Stromal cell of bone marrow (primary cell): ENCODE results near the gene VSIG2.

ENCODE experiments used
- DNase-seq: peaks from one replicate; pipeline ENCODE4 v3.0.0-alpha.2; 2012; ENCODE audit warnings: low read depth

The VSIG2 gene

DNA sequence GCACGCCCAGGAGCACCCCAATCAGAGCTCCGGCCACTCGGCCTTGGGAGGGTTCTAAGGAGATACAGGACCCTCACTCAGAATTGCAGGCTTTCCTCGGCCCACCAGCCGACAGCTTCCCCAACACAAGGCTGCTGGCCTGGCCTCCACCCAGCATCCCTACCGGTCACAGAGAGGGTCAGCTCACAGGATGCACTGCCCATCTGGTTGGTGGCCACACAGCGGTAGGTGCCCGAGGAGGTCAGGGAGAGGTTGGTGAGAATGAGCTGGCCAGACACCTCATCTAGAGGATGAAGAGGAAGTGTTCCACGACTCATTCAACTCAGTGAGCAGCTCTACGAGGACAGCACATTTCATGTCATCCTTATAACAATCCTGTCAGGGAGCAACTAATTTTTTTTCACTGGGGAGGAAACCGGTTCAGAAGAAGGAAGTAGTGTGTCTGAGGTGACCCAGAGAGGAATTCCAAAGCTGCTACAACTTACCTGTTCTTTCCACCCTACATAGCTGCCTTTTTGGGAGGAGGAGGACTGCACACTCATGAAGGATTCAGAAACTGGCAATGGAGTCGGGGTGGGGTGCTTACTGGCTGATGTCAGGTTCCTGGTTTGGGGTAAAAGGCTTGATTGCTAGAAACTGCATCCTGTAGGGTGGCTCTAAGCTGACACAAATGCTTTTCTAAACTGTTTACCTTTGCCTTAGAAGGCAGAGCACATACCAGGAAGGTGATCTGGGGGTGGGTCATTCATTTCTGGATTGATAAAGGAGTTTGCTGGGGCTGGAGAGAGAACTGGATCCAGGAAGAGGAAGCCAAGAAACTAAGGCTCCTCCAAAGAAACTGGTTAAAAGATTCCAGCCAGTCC is 3.3 kb downstream of the VSIG2 start:
- no peak for DNase-seq

DNA sequence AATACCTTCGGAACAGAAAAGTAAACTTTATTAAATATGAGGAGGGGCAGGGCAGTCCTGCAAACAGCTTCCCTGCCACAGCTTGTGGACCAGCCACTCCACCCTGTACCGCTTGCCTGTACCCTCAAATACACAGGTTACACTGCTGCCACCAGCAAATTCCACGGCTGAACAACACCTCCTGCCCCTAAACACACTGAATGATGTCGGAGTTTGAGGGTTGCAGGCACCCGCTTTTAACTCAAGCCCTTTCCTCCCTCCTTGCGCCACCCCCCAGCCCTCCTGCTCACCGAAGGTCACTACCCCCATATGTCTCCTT is 4.0 kb downstream of the VSIG2 start:
- no peak for DNase-seq

DNA sequence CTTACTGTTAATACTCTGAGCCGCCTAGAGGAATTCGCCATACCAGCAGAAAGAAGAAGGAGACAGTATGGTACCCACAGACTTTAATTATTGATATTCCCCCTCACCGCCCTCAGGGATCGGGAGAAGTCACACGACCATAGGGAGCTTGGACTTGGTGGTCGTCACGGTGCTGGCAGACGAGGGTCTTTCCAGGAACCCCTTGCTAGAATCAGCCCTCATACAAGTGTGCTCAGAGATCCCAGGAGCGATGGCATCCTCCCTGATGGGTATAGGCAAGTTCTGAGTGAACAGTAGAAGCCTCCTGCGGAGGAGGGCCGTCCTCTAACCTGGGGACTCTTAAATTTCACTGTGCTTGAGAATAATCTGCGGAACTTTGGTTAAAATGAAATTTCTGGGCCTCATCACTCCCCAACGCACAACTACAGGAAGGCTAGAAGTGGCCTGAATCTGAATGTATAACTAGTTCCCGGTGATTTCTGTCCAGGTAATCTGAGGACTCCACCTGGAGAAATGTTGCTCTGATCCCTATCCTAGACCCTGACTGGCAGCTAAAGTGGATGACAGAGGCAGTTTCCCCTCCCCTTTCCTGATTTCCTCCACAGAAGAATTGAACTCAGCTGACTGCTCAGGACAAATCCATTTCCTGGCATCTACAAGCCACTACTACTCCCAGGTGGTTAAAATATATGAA is 4.5 kb downstream of the VSIG2 start:
- DNase-seq = no peak

DNA sequence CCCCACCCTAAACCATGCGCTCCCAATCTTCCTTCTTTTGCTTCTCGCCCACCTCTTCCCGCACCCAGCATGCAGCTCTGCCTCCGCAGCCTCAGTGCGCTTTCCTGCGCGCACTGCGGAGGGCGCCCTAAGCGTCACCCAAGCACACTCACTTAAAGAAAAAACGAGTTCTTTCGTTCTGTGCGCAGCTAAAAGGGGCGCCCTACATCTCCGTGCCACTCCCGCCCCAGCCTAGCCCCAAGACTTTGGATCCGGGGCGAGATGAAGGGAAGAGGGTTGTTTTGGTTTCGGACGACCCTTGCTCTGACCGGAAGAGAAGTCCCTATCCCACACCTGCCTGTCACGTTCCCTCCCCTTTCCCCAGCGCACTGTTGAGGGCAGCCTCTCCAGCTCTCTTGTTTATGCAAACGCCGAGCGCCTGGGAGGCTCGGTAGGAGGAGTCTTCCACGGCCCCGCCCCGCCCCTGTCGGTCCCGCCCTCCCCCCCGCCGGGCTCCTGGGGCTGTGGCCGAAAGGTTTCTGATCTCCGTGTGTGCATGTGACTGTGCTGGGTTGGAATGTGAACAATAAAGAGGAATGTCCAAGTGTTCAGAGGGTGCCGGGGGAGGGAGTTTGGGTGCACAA is 5.3 kb downstream of the VSIG2 start:
- peak; percentile 9 for DNase-seq

DNA sequence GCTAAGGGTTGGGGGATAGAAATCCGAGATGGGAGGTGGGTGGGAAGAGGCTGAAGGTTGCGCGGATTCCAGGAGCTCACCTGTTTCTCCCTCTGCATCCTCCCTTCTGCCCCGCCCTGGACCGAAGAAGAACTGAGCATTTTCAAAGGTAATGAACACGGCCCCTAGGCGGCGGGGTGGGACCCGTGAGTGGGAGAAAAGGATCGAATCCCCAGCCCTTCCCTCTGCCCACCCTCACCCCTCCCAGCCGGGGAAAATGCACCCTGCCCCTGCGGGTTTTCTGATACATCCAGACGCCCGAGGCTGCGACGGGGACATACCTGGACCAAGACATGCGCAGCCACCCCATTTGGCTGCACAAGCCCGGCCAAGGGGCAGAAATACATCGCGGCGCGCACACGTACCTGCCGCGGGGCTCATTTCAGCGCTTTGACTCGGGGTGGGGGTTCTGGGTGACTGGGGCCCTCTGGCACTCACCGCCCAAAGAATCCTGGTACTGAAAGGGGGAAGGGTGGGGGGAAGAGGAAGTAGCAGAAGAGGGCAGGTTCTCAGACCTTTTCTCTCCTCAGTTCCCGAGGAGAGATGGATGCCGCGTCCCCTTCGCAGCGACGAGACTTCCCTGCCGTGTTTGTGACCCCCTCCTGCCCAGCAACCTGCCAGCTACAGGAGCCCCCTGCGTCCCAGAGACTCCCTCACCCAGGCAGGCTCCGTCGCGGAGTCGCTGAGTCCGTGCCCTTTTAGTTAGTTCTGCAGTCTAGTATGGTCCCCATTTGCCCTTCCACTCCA is 6.0 kb downstream of the VSIG2 start:
- DNase-seq = no peak

DNA sequence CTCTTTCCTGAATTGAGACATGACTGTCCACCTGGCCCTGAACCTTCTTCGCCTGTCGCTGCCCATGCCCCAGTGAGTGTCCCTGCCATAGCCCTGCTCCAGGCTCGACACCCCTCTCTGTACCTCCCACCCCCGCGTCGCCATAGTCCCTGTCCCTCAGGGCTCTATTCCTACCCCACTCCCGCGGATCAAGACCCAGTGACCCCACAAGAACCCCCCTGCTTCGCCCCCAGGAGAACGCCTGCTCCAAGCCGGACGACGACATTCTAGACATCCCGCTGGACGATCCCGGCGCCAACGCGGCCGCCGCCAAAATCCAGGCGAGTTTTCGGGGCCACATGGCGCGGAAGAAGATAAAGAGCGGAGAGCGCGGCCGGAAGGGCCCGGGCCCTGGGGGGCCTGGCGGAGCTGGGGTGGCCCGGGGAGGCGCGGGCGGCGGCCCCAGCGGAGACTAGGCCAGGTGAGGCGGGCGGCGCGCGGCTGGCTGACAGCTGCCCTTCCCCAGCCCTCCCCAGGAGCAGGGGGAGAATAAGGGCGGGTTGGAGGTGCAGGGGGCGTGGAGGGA is 6.7 kb downstream of the VSIG2 start:
- no peak for DNase-seq

DNA sequence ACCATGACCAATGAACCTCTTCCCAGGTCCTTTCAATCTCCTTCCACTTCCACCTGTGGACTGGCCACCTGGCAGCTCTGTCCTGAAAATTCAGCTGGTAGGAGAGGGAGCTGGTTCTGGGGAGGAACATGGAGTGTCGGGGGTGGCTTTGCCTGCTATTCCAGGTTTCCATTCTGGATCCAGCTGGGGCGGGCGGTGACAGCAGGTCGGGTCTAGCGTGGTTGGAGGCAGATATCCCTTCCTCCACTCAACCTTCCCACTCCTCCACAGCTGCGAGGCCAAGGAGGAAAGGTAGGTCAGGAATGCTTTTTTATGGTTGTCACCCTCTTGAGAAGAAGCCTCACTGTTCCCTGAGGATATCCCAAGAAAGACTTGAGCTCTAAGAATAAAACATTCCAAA is 9.0 kb downstream of the VSIG2 start:
- DNase-seq = no peak

DNA sequence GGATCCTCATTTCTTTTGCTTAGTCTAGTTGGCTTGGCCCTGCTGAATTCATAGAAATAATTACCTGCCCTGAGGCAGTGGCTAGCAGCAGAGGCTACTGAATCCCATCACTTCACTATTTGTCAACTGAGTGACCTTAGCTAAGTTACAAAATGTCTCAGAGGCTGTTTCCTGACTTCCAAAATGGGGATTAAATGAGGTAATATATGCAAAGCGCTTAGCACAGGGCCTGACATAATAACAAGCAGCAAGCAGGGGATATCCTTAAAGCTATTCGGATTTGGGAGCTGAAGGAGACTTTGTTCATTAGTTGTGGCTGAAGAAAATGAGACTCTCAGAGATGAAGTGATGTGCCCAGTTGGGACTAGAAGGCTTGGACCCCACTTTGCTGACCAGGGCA is 9.5 kb downstream of the VSIG2 start:
- DNase-seq = no peak

DNA sequence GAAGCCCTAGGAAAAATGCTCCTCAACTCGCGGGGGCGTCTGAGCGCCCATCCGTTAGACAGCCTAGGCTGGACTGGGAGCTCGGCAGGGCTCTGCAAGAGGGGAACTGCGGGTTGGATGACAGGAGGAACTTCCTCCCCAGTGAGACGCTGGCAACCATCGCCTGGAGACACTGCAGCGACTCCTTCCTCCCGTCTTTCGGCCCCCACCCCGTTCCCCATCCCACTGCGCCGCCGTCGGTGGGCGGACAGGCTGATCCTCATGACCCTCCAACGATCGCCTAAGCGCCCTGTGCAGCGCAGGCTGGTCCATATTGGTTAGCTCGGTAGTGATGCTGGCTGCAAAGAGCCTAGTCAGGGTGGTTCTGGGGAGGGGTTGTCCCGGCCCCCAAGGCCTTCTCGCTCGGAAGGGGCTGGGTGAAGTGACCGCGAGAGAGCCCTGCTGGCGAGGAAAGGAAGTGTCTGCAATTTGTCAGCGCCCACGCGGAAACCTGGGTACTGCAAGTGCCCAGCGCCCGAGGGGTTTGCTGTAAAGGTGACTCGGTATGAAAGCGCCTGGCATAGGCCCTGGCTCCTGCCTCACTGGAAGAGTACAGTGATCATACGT is 11.7 kb downstream of the VSIG2 start:
- DNase-seq = no peak

DNA sequence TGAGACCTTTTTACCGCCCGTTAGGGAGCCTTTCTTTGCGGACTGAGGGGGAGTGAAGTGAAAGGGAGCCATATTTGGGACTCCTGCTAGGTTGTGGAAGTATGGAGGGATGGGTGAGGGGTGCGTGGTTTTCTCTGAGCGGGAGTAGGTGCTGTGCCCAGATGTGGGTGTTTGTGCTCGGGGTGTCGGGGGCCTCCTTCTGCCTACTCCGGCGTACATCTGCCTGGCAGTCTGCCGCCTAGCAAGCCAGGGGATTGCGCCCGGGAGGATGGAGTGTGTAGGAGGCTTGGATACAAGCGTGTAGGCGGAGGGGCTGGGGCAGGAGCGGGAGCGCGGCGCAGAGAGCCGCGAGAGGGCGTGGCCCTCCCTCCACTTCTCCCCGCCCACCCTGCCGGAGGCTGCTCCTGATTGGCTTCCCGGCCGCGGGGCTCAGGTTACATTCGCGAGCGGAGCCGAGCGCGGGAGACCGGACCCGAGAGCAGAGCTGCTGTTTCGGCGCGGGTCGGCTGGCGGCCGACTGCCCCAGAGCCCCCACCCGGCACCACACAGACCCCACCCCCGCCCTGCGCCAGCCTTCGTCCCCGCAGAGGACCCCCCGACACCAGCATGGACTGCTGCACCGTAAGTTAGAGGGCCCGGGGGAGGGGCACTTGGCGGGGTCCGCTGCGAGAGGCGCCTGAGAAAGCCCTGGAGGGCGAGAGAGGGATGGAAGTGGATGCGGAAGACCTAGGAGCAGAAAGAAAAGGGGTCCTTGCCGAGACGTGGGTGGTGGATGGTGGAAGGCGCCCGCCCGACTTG is 12.4 kb downstream of the VSIG2 start, which contains the start of gene NRGN:
Gene NRGN, plus strand, starts transcription at position 464 of the 798 bp plus-strand sequence. Its CDS starts 143 bp downstream, at position 607.
- peak; percentile 74 for DNase-seq

DNA sequence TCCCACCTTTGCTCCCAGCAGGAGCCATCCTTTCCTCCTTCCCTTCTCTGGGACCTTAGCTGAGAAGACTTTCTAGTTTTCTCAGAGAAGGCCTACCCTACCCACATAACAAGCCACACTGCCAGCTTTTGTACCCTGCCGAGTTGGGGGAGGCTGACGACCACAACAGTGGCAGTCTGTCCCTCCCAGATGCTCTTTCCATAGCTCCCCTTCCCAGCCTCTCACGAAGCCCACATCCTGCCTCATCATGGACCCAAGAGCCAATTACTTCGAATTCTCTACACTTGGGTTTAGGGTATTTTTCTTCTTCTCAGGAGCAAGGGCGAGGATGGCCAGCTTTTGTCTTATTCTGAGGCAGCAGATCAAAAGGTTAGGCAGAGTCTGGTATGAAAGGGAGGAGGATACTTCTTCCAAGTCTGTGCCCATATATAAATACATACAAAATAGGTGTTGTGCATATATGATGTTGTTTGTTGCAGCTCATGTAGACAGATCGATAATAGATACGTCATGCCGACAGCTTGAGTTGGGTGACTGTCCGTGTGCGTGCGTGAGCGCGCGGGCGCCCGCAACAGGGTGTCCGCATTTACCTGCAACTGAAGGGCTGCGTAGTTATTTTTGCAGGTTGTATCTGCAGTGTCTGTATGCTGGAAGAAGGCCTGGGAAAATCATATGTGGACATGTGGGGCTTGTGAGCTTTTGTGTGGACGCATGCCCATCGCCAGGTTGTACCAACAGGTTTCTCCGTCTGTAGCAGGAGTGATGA is 13.2 kb downstream of the VSIG2 start:
- DNase-seq = no peak

DNA sequence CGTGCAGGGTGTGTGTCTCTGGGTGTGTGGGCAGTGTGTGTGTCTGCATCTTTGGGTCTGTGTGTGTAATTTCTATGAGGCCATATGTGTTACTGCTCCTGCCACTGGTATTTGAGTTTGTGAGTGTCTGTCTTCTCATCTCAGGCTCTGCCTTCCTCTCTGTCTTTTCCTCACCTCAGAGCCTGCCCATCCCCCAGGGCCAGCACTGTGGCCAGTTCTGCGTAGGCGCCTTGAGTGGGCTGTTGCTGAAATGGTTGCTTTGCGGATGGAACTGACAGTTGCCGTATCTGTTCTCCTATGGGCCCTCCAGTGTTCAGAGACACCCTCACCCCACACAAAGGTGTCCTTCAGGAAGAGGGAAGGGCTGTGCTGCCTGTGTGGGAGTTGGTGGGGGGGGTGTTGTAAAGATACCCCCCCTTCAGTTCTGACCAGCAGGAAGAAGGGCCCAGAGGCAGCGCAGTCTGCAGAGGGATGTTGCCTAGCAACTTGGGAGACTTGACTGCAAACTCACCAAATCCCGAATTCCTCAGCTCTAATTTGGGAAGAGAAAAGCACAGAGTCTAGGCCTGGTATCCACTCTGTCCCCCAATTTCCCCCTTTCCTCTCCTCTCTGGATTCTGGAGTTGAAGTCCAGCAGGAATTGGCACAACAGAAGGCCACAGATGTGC is 14.3 kb downstream of the VSIG2 start:
- DNase-seq = no peak

DNA sequence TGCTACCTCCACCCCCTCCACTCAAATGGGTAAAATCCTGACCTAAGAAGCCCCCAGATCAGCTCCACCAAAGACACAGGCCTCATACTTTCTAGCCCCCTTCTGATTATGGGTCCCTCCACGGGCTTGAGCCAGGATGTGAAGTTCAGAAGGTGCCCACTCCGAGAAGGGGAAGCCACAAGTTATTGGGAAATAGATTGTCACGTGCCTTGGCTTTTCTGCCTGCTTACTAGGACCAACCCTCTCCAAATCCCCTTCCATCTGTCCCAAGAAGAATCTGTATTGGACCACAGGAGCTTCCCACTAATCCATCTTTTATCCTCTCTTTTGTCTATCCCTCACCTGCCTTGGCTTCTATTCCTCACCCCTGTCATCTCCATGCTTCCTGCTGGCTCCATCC is 15.3 kb downstream of the VSIG2 start:
- no peak for DNase-seq

DNA sequence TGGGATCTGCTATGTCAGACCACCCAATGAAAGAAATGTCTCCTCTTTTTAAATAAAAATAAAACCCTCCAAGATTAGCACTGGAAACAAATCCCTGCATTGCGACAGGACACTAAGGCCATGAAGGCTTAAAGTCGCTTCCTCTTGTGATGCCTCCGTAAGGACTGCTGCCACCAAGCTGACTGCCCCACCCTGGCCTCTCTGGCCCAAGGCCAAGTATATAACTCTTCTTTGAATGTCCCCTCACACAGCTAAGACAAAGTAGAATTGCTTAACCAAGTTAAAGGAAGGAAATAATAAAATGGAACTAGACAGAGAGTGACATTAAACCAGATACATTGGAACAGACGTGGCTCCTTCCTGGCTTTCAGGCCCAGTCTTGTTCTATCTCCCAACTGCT is 19.8 kb downstream of the VSIG2 start:
- no peak for DNase-seq

DNA sequence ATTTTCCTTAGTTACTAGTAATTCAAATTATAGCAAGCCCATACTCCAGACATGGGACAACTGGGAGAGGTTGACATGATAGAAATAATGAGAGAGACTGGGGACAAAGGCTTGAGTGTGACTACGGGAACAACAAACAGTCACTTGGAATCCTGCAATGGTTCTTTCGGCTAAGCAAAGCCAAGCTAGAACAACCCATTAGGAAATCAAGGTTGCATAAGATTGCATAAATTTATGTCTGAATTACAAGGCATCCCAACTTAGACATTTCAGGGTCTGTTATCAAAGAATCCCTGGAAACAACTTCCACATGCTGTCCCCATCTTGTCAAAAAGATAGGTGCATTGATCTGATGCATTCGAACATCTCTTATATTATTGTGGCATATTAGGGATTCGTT is 22.5 kb downstream of the VSIG2 start:
- no peak for DNase-seq

DNA sequence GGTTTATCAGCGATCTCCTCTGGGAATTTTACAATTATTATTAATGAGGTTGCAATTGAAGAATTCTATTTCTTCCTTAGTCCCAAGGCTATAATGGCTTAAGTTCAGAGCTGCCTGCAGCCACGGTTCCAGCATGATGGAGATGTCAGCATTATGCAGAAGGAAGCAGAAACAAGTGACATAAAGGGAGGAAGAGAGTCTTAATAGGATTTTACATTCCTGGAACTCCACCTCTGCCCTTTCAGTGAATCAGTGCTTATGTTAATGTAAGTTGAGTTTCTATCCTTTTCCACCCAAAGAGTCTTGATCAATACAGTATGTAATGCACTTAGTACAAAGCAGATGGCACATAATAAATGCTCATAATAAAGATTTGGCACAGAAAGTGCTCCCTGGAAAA is 23.9 kb downstream of the VSIG2 start:
- no peak for DNase-seq

DNA sequence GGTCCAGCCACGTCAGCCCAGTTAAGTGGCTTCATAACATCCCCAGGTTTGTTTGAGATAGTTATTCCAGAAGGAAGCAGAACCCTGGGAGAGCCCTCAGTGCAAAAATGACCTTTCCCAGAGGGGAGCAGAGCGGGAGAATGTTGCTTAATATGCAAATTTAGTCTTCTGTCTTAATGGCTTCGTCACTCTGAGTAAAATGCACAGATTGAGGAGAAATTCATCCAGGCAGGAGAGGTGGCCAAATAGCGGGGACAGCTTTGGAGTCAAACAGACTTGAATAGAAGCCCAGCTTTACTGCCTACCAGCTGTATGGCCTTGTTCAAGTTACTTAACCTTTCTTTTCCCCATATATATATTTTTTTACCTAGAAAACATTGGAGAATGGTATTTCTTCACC is 24.6 kb downstream of the VSIG2 start:
- DNase-seq = no peak

DNA sequence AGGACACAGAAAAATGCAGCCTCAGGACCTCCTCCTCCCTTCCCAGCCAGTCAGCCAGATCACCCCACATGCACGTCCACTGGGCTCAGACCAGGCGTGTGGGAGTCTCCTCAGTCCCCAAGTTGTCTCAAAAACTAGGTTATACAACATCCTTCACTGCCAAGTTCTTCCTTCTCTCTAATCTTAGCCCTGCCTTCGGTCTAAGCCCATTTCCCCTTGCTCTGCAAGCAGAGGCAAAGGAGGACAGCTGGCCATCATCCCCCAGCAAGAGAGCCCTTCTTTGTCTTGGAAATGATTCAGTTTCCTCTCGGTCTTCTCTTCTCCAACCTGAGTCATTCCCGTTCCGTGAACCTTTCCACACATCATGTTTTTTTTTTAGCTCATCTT is 26.3 kb downstream of the VSIG2 start:
- DNase-seq = peak; percentile 17

DNA sequence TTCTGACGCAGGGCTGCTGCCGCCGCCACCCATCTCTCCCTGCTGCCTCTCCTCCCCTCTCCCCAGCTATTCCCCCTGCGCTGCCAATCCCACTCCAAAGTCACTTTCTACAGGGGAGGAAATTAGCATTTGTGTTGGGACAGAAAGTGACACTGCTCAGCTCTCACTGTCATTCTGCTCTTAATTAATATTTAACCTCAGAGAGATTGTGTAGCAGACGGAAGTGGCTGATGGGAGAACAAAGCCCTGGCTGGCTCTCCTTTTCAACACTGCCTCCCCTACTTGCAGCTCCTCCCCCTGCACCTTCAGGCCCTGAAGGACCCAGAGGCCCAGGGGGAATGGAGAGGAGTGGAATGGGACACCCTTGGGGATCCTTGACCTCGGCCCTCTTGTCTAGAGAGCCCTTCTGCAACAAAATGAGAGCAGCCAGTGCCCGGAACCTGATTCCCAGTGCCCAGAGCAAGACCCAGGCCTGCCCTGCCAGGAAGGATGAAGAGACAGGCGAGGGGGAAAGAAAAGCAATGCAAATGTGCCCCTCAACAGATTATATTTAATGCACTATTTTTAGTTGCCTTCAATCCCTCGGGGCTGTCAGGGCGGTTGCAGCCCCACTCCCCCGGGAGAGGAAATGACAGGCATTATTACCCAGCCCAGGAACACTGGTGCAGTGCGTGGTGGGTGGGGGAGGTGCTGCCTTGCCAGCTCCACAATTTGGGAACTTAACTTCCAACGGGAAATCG is 26.9 kb downstream of the VSIG2 start:
- DNase-seq = no peak
